GM21576 (cell line): ENCODE results near the gene ZNF76.

Source experiments
- ATAC-seq: cut with Tn5 transposase; IDR thresholded peaks from one replicate; pipeline ENCODE4 v1.9.1; 2021; ENCODE audit warnings: mild to moderate bottlenecking, moderate library complexity; ENCODE audit not compliant: unreplicated experiment

The ZNF76 gene

GRCh38 chr6:35265523-35265922 lies 6.0 kb downstream of the ZNF76 start:
- no peak for ATAC-seq

- no peak for ATAC-seq
Observed at GRCh38 chr6:35267446-35267845, 7.9 kb downstream of the ZNF76 start.

- no peak for ATAC-seq
Observed at GRCh38 chr6:35267897-35268296, 8.4 kb downstream of the ZNF76 start.

GRCh38 chr6:35272005-35272404 lies 12.5 kb downstream of the ZNF76 start:
- no peak for ATAC-seq

- no peak for ATAC-seq
Observed at GRCh38 chr6:35273822-35274559, 14.5 kb downstream of the ZNF76 start.

- no peak for ATAC-seq
Observed at GRCh38 chr6:35275744-35276260, 16.3 kb downstream of the ZNF76 start.

GRCh38 chr6:35278708-35279107 lies 19.2 kb downstream of the ZNF76 start:
- no peak for ATAC-seq

- no peak for ATAC-seq
Observed at GRCh38 chr6:35280903-35281302, 21.4 kb downstream of the ZNF76 start.

GRCh38 chr6:35282472-35282871 lies 22.9 kb downstream of the ZNF76 start:
- ATAC-seq: no peak

- no peak for ATAC-seq
Observed at GRCh38 chr6:35283361-35283760, 23.8 kb downstream of the ZNF76 start.

- ATAC-seq: no peak
Observed at GRCh38 chr6:35287671-35288396, 28.3 kb downstream of the ZNF76 start.

- no peak for ATAC-seq
Observed at GRCh38 chr6:35288834-35289233, 29.3 kb downstream of the ZNF76 start.

GRCh38 chr6:35291491-35291890 lies 32.0 kb downstream of the ZNF76 start:
- no peak for ATAC-seq

GRCh38 chr6:35292494-35292893 lies 33.0 kb downstream of the ZNF76 start:
- ATAC-seq: no peak

GRCh38 chr6:35293681-35294080 lies 34.1 kb downstream of the ZNF76 start:
- ATAC-seq: no peak

GRCh38 chr6:35294308-35294945 lies 34.9 kb downstream of the ZNF76 start:
- ATAC-seq: no peak

- no peak for ATAC-seq
Observed at GRCh38 chr6:35295036-35295435, 35.5 kb downstream of the ZNF76 start.

- no peak for ATAC-seq
Observed at GRCh38 chr6:35295521-35296315, 36.2 kb downstream of the ZNF76 start.

- ATAC-seq: no peak
Observed at GRCh38 chr6:35296931-35297600, 37.5 kb downstream of the ZNF76 start.
